Measurements from ENCODE around the gene CDH4.

- TF ChIP-seq EZH2 (IDR thresholded peaks at IDR 0.05; ENCODE audit: low read depth) (no peak; the same call in 1 of the 2 replicates), CTCF (conservative IDR thresholded peaks at IDR 0.05) (no peak)
Observed at GRCh38 chr20:61803416-61803914, 551.4 kb downstream of the CDH4 start.
